DOHH2 (cell line): Measurements from ENCODE around the gene SHLD1.

Experiments used
- CTCF ChIP-seq: fragments of 200-600 bp; sonication (generic); IDR thresholded peaks from one replicate; pipeline ENCODE4 v1.5.1; 2014; ENCODE audit warnings: antibody characterized with exemption, mild to moderate bottlenecking, low read depth, low read length; ENCODE audit not compliant: poor library complexity, severe bottlenecking
- EZH2phosphoT487 ChIP-seq: fragments of 200-600 bp; sonication (generic); IDR thresholded peaks from 2 replicates; pipeline ENCODE4 v1.6.1; 2017; ENCODE audit warnings: borderline replicate concordance, mild to moderate bottlenecking, antibody characterized with exemption, low read length, moderate library complexity, mixed read lengths

DNA sequence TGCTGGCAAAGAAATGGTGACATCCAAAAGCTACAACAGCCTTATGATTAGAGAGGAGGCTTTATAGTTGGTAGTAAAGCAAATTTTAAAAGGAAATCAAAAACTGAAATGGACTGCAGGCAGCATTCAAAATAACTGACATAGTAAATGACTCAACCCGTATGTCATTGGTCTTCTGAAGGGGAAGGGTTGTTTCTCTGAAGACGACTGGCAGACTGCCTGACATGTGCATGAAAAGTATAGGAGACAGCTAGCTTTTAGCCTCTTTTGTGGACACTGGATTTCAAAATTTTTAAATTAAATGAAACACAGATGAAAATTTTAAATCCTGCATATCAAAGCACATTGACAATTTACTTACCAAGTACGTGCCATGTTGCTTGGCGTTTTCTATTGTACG, 109.4 kb downstream of the SHLD1 start:
- no peak for TF ChIP-seq CTCF
- TF ChIP-seq EZH2phosphoT487 = no peak
